Stimulated activated CD8-positive, alpha-beta memory T cell treated with anti-CD3 and anti-CD28 coated beads, Interleukin-7, amount 100 ng/mL, for 24 hours (primary cell): ENCODE measurements around the gene ZNF384.

Experiments
- DNase-seq: peaks from one replicate; pipeline ENCODE4 v3.0.0-alpha.2; 2020; ENCODE audit warnings: low read depth

The ZNF384 gene

DNA sequence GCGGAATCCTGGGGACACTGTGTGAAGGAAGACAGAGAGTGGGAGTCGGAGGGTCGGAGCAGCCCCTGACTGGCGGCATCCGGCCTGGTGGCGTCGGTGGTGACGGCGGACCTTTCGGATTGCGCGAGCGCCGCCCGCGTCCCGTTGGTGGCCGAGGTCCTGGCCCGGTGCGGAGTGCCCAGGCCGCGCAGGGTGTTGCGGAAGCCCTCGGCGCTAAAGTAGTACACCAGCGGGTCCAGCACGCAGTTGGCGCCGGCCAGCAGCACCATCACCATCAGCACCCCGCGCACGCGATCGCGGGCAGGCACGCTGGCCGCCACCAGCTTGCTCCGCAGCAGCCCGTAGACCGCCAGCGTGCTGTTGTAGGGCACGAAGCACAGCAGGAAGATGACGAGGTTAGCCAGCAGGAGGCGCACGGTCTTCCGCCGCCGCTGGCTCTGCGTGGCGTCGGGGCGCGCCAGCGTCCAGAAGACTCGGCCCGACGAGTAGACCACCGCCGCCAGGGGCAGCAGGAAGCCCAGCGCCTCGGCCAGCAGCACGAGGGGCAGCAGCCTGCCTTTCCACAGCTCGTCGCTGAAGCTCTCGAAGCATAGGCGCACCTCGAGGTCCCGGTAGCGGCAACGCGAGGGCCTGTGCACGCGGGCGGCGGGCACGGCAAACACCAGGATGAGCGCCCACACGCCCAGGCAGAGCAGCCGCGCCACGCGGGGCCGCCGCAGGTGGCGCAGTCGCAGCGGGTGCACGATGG is 68.9 kb downstream of the ZNF384 start:
- DNase-seq = no peak

GRCh38 chr12:6618483-6619225 is 70.5 kb downstream of the ZNF384 start:
- DNase-seq = no peak
